ENCODE results near the gene AGK.

AGK gene

DNA sequence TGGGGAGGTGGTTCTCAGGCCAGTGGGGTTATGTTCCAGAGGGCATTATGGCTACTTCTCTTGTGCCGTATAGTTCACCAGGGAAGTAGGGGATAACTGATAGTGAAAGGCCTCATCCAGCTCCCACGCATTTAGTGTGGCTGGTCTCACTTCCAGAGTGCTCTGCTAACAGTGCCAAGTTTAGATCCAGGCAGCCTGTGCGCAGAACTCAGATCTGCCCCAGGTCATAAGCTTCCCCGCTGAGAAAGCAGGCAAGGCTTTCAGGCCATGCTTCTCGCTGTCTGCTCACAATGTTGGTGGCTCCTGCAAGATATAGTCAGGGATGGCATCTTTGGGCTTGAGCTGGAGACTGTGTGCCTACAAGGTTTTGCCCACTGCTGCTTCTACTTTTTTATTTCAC is 11.3 kb downstream of the AGK start:
- TF ChIP-seq CTCF (IDR thresholded peaks at IDR 0.05; ENCODE audit: low read length, missing control alignments), result no peak
- H3K4me3 ChIP-seq (replicated peaks; ENCODE audit: low read depth, low read length), result no peak overlapping the region
- no peak for DNase-seq (ENCODE audit: low read depth)

- no peak overlapping the region for H3K4me3 ChIP-seq (replicated peaks; ENCODE audit: low read depth, low read length)
- DNase-seq (ENCODE audit: low read depth), result no peak
- TF ChIP-seq CTCF (IDR thresholded peaks at IDR 0.05; ENCODE audit: low read length, missing control alignments), result no peak
Observed at GRCh38 chr7:141562972-141563371, 11.8 kb downstream of the AGK start.

DNA sequence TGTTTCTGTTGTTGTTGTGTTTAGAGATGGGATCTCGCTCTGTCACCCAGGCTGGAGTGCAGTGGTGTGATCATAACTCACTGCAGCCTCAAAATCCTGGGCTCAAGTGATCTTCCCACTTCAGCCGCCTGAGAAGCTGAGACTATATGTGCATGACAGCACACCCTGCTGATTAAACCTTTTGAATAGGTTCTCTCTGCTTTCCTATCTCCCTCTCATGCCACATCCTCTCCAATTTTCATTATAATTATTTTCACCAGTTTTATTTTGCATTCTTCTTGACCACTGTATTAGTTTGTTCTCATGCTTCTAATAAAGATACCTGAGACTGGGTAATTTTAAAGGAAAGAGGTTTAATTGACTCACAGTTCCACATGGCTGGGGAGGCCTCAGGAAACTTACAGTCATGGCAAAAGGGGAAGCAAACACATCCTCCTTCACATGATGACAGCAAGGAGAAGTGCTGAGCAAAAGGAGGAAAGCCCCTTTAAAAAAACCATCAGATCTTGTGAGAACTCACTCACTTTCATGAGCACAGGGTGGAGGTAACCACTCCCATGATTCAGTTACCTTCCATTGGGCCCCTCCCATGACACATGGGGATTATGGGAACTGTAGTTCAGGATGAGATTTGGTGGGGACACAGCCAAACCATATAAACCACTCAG is 12.9 kb downstream of the AGK start:
- H3K4me3 ChIP-seq (replicated peaks; ENCODE audit: low read depth, low read length), result no peak overlapping the region
- TF ChIP-seq CTCF (IDR thresholded peaks at IDR 0.05; ENCODE audit: low read length, missing control alignments), result no peak
- no peak for DNase-seq (ENCODE audit: low read depth)

- no peak overlapping the region for H3K4me3 ChIP-seq (replicated peaks; ENCODE audit: low read depth, low read length)
- no peak for TF ChIP-seq CTCF (IDR thresholded peaks at IDR 0.05; ENCODE audit: low read length, missing control alignments)
- DNase-seq (ENCODE audit: low read depth), result no peak
Observed at GRCh38 chr7:141567432-141567831, 16.2 kb downstream of the AGK start.

- DNase-seq (ENCODE audit: low read depth), result no peak
- no peak for TF ChIP-seq CTCF (IDR thresholded peaks at IDR 0.05; ENCODE audit: low read length, missing control alignments)
- H3K4me3 ChIP-seq (replicated peaks; ENCODE audit: low read depth, low read length), result no peak overlapping the region
Observed at GRCh38 chr7:141568227-141568626, 17.0 kb downstream of the AGK start.

GRCh38 chr7:141571059-141571458 is 19.8 kb downstream of the AGK start:
- no peak for TF ChIP-seq CTCF (IDR thresholded peaks at IDR 0.05; ENCODE audit: low read length, missing control alignments)
- DNase-seq (ENCODE audit: low read depth), result no peak
- no peak overlapping the region for H3K4me3 ChIP-seq (replicated peaks; ENCODE audit: low read depth, low read length)

DNA sequence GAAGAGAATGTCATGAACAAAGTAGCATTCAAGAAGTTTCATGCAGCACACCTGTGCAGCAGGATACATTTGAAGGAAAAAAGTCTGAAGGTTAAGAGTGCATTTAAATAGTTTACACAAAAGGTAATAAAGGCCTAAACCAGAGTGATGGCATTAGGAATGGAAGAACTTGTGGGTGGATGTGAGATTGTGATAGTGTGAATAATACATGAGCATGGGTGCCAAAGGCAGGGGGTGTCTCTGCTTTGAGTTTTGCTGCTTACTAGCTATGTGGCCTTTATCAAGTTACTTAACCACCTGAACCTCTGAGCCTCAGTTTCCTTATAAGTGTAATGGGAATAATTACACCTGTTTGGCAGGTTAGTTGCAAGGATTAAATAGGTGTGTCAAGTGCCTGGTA is 21.0 kb downstream of the AGK start:
- DNase-seq (ENCODE audit: low read depth), result no peak
- no peak overlapping the region for H3K4me3 ChIP-seq (replicated peaks; ENCODE audit: low read depth, low read length)
- TF ChIP-seq CTCF (IDR thresholded peaks at IDR 0.05; ENCODE audit: low read length, missing control alignments), result no peak

Data from fibroblast of pulmonary artery (primary cell).